HG02798 (cell line): ENCODE data around the gene CASK.
"Not testable (repeated sequence)": the region's sequence is repeated elsewhere in the genome, so short reads cannot be mapped to it uniquely, and the experiment has no call there.

ENCODE experiments used
- ATAC-seq: cut with Tn5 transposase; IDR thresholded peaks from one replicate; pipeline ENCODE4 v1.9.1; 2021; ENCODE audit warnings: mild to moderate bottlenecking; ENCODE audit not compliant: unreplicated experiment, poor library complexity

CASK gene

GRCh38 chrX:41750716-41751115 is 172.6 kb downstream of the CASK start:
- no peak for ATAC-seq

DNA sequence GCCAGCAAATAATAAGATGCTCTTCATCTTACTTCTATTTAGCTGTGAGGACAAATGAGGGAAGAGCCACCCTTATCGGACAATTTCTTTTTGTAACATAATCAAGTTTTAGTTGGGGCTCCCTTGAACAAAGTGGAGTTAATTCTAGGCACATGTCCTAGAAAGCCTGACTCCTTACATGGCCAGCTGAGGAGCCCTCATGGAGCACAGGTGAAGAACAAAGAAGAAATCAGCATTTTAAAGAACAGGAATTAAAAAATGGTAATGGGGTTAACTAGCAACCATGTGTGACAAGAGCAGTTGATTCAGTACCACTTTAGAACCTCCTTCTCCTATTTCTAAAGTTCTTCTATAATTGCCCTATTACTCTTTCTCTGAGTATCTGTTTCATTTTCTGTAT is 183.5 kb downstream of the CASK start:
- no peak for ATAC-seq

DNA sequence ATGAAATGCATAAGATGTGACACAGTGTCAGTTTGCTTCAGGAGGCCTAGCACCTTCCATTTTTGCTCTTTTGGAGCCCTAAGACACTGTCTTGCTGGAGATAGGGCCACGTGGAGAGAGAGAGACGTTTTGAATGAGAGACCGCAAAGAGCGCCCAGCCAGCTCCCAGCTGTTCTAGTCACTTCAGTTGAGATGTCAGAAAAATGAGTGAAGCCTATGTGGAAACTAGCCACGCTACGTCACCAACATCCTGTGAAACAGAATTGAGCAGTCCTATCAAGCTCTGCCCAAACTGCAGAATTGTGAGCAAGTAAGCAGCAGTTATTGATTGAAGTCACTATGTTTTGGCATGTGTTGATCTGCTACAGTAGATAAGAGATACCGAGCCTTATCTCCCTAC is 186.3 kb downstream of the CASK start:
- no peak for ATAC-seq

DNA sequence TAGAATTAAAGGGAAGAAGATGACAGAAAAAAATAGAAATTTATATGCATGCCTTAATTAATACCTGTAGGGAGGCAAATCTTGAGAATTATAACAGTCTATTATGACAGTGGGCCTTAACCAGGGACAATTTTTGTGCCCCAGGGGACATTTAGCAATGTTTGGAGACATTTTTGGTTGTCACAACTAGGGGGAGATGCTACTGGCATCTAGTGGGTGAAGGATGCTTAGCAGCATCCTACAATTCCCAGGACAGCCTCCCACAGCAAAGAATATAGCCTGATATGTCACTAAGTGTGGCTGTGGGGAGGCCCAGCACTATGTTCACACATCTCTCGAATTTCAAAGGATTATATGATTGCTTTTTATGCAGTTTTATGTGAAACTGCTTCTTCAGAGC is 188.8 kb downstream of the CASK start:
- no peak for ATAC-seq

- ATAC-seq, result peak; percentile 98
These were observed 189.4 kb downstream of the CASK start for GRCh38 chrX:41733939-41734338.

- ATAC-seq, result no peak
These were observed 191.1 kb downstream of the CASK start for GRCh38 chrX:41732260-41732659.

DNA sequence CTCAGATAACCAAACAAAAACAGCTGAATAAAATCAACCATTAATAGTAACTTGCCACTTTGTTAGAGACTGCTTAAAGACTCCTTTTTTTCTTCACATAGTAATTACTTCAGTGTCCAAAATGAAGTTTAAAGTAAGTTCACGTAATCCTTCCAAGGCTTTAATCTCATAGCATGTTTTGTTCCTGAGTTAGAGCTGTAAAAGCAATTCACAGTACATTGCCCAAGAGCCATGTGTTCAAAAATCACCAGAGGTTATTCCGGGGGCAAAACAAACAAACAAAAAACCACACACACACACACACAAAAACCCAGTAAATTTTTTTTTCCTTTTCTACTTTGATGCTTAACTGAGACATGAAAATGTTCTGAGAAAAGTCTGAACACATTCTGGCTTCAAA is 193.3 kb downstream of the CASK start:
- ATAC-seq, result no peak

DNA sequence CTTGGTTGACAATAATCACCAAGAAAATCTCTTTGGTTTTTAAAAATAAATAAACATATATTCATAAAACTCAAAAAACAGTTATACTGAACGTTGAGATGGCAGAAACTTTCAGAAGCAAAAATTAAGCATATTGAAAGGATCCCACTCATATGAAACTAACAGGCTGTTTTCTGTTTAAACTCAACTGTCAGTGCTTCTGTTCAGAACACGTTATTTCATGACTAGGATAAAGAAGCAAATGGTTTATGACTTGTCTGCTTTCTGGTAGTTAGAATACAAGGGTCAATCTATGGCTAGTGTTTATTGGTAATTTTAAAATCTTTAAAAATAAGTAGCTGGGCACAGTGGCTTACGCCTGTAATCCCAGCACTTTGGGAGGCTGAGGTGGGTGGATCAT is 195.2 kb downstream of the CASK start:
- ATAC-seq, result no peak

- no peak for ATAC-seq
These were observed 199.5 kb downstream of the CASK start, which contains the start of gene GPR82 for GRCh38 chrX:41723826-41724225. Gene GPR82 (plus strand): TSS chrX:41724181. CDS start chrX:41727027, 2,846 bp downstream.

GRCh38 chrX:41722816-41723618 is 200.3 kb downstream of the CASK start:
- ATAC-seq, result no peak

DNA sequence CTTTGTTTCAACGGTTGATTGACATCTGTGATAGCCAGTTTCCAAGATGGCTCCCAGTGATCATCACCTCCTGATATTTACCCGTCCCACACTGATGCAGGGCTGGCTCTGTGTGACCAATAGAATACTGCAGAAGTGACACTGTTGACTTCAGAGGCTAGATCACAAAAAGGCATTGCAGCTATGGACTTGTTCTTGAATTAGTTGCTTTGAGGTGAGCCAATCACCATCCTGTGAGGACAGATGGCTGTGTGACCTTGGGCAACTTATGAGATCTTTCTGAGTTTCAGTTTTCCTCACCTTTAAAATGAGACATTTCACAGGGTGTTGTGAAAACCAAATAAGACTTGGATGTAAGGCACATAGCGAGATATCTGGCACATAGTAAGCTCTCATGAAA is 201.1 kb downstream of the CASK start:
- ATAC-seq, result no peak

GRCh38 chrX:41721590-41721989 is 201.8 kb downstream of the CASK start:
- ATAC-seq, result no peak

DNA sequence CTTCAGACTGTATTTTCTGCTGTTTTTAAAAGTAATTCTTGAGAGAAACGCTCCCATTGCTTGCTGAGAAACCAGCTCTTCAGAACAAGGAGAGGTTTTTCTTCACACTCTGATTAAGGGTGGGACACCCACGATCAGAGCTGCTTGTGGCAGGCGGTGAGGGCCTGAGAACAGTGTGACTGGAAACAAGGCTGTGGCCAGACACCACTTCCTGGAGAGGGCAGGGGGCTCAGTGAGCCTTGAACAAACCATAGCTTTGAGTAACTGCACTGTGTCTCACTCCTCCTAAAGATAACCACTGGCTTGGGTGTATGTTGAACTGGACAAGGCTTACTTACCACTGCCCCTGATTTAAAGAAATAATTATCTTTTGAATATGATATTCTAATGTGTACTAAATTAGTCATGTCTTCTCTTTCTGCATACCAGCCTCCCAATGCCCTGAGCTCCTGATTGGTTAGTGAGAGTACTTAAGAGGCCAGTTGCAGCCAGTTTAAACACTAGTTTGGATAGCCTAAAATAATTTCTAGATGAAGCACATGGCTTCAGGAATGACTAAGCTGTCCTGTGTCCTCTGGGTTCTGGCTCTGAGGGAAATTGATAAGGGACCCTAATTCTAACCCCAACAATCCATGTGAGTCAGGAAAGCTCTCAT is 203.1 kb downstream of the CASK start:
- peak; percentile 64 for ATAC-seq

GRCh38 chrX:41719610-41720009 is 203.7 kb downstream of the CASK start:
- not testable (repeated sequence) for ATAC-seq

DNA sequence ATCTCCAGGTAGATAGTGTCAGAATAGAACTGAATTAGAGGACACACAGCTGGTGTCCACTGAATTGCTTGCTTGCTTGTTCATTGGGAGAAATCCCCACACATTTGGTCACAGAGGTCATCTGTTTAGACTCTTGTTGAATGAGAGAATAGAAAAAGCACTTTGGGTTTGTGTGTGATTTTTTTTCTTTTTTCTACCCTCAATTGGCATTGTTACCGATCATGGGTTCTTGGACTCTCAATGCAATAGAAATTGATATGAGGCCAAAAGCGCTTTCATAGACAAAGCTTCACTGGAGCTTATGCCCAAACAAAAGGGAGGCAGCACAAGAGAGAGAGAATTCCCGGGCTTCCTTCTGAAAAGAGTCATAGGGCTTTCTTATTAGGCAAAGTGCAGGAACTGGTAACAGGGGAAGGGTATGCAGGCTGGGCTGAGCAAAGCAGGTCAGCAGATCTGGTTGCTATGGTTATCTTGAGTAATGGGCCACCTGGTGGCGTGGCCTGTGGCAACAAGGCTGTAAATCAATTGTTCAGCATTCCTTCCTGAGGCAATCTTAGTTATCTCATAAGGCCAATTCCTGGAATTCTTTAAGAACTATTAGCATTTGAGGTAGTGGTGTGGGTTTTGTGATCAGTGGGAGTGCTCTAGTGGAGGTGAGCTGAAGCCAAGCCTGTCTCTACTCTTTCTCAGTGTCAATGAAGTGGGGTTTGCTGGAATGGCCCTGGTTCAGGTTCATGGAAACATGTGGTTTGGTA is 204.7 kb downstream of the CASK start:
- ATAC-seq, result no peak

- no peak for ATAC-seq
These were observed 206.4 kb downstream of the CASK start for GRCh38 chrX:41716767-41717473.

GRCh38 chrX:41716222-41716621 is 207.1 kb downstream of the CASK start:
- ATAC-seq, result no peak

GRCh38 chrX:41711021-41711667 is 212.2 kb downstream of the CASK start:
- no peak for ATAC-seq

GRCh38 chrX:41708486-41708885 is 214.9 kb downstream of the CASK start:
- ATAC-seq, result no peak

DNA sequence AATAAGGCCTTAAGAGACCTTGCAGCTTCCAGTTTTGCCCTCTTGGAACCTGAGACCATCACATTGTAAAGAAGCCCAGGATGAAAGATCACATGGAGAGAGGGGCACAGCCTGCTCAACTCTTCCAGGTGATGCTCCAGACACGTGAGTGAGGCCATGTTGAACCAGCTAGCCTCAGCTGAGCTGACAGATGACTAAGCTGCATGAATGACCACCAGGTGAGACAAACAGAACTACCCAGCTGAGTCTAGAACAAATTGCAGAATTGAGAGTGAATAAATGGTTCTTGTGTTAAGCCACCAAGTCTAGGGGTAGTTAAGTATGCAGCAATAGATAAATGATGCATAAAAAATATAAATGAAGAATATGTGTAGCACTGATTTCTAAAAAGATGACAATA is 216.1 kb downstream of the CASK start:
- no peak for ATAC-seq
